K562 (cell line): ENCODE measurements around the gene PREX1. TPM values are rescaled to one million over a fixed set of nuclear protein-coding genes. Genes with fewer than 3 reads are reported as not detected.

ENCODE experiments used
- ATAC-seq: fragments of 200-7000 bp; cut with Tn5 transposase; 3 replicates; pipeline ENCODE4 v1.9.1; 2020; ENCODE audit warnings: moderate library complexity
- BruUV-seq: library from RNA; stranded (reverse); fragments of 400-500 nt; replicated peaks from 2 replicates; lab custom pipeline; 2021; lab: Mats Ljungman, UMichigan
- CTCF ChIA-PET: fragments of 300-600 bp; formaldehyde crosslinking; extraction: SDS; loops from one replicate; lab custom pipeline; 2021; ENCODE audit warnings: low intra/inter-chr PET ratio; lab: Yijun Ruan, JAX
- POLR2A ChIA-PET: fragments of 300-600, 350-650 bp; sonication (Branson Sonifier 250); formaldehyde crosslinking; extraction: SDS; loops from one replicate; lab custom pipeline; 2021; ENCODE audit warnings: antibody characterized with exemption, inconsistent platforms; lab: Yijun Ruan, JAX
- DNase-seq, 4 experiments: peaks; one replicate each; pipeline versions ENCODE4 v3.0.0 to v3.0.0-alpha.2; 2011 to 2018; ENCODE audit warnings: low spot score in 3 of 4, mixed read lengths in 3 of 4; ENCODE audit errors: extremely low read depth in 1 of 4
- FAIRE-seq: peaks from 2 replicates; lab custom pipeline; 2011; peaks lifted over from hg19 to GRCh38; lab: Jason Lieb, UNC
- H2AFZ ChIP-seq: 2 replicates; pipeline ENCODE4 v1.6.0; 2011; ENCODE audit warnings: low read depth, low read length, control low read depth, inconsistent platforms
- H3K27ac ChIP-seq: fragments of 200-600 bp; 3 replicates; pipeline ENCODE4 v1.8.0; 2011; ENCODE audit warnings: low read depth, mild to moderate bottlenecking, control low read depth, inconsistent platforms, low read length, moderate library complexity, mixed read lengths; ENCODE audit errors: extremely low read depth
- H3K27me3 ChIP-seq, 2 experiments: fragments of 300-600 bp in 1 of 2; 2 replicates in 1 of 2; 3 replicates in 1 of 2; pipeline versions ENCODE4 v1.6.0 to v1.8.0; 2011; ENCODE audit warnings: inconsistent platforms in 2 of 2, low read length in 2 of 2, mild to moderate bottlenecking in 1 of 2, mixed read lengths in 1 of 2, moderate library complexity in 1 of 2; ENCODE audit not compliant: control insufficient read depth in 2 of 2, insufficient read depth in 2 of 2
- H3K36me3 ChIP-seq: fragments of 300-600 bp; 3 replicates; pipeline ENCODE4 v1.8.0; 2011; ENCODE audit warnings: mild to moderate bottlenecking, low read length, inconsistent platforms; ENCODE audit not compliant: control insufficient read depth, insufficient read depth
- H3K4me1 ChIP-seq, 2 experiments: fragments of 200-600 bp in 1 of 2; replicated peaks in 1 of 2; 2 replicates in 1 of 2; 3 replicates in 1 of 2; pipeline versions ENCODE4 v1.5.1 to v1.8.0; 2011; ENCODE audit warnings: inconsistent platforms in 2 of 2, low read length in 2 of 2, mild to moderate bottlenecking in 1 of 2, mixed read lengths in 1 of 2, moderate library complexity in 1 of 2; ENCODE audit not compliant: control insufficient read depth in 2 of 2, insufficient read depth in 2 of 2
- H3K4me2 ChIP-seq: 2 replicates; pipeline ENCODE4 v1.6.1; 2011; ENCODE audit warnings: low read length, control low read depth, inconsistent platforms, mixed read lengths; ENCODE audit not compliant: insufficient read depth
- H3K4me3 ChIP-seq: fragments of 200-600 bp; sonication (generic), shearing (Covaris generic); 2 replicates; pipeline ENCODE4 v1.5.1; 2016; ENCODE audit warnings: control low read depth, inconsistent platforms
- H3K79me2 ChIP-seq: fragments of 200-600 bp; 3 replicates; pipeline ENCODE4 v1.8.0; 2011; ENCODE audit warnings: low read length, inconsistent platforms; ENCODE audit not compliant: control insufficient read depth, insufficient read depth
- H3K9ac ChIP-seq, 2 experiments: 2 replicates each; pipeline versions ENCODE4 v1.6.0 to v1.6.1; 2011; ENCODE audit warnings: low read depth in 2 of 2, low read length in 2 of 2, control low read depth in 1 of 2, inconsistent platforms in 1 of 2, mild to moderate bottlenecking in 1 of 2, mixed read lengths in 1 of 2; ENCODE audit not compliant: insufficient read depth in 1 of 2
- H3K9me1 ChIP-seq: one replicate; pipeline ENCODE4 v1.6.0; 2011; ENCODE audit warnings: inconsistent platforms, mild to moderate bottlenecking, low read length, moderate library complexity; ENCODE audit not compliant: control insufficient read depth, insufficient read depth
- H3K9me3 ChIP-seq: replicated peaks from 2 replicates; pipeline ENCODE4 v1.5.1; 2011; ENCODE audit warnings: low read depth, low read length, inconsistent platforms; ENCODE audit not compliant: control insufficient read depth, insufficient read depth
- H4K20me1 ChIP-seq: replicated peaks from 2 replicates; pipeline ENCODE4 v1.6.1; 2011; ENCODE audit warnings: low read length, inconsistent platforms, mixed read lengths; ENCODE audit not compliant: control insufficient read depth, insufficient read depth
- RBM25 ChIP-seq: fragments of 200-400 bp; formaldehyde crosslinking; IDR thresholded peaks from 2 replicates; pipeline ENCODE4 v1.6.1; 2018; ENCODE audit warnings: low read length, low read depth, moderate library complexity; ENCODE audit not compliant: severe bottlenecking
- RNF219 ChIP-seq: fragments of 250-450 bp; sonication (Bioruptor Pico); IDR thresholded peaks from 2 replicates; pipeline ENCODE4 v1.5.0; 2022; ENCODE audit warnings: mild to moderate bottlenecking
- WGBS: fragments of 100-300 bp; shearing (Covaris generic); methylation state at CpG from one replicate; pipeline ENCODE4 v1.1.6; 2016; ENCODE audit warnings: low coverage, mixed read lengths; ENCODE audit not compliant: insufficient coverage; ENCODE audit errors: missing lambda C conversion rate; 5-methylcytosine and 5-hydroxymethylcytosine counted together
- in situ Hi-C: fragments of 300-500 bp; cut with MboI; formaldehyde crosslinking; loops from 4 replicates; pipeline ENCODE4 v1.15.0; 2018; ENCODE audit warnings: inconsistent platforms, mixed read lengths
- intact Hi-C: fragments of 100-400 bp; cut with micrococcal nuclease; formaldehyde crosslinking; loops from 2 replicates; pipeline ENCODE4 v1.14.2; 2022
- polyA plus RNA-seq, 8 experiments: library from polyadenylated mRNA; depleted of rRNA in 4 of 8; stranded (reverse) in 5 of 8; unstranded in 3 of 8; fragments of >200 nt; fragmentation: Nextera tagmentation in 2 of 8; fragmentation: Illumina TruSeq in 1 of 8; extraction: Ambion mirVana in 2 of 8; extraction: Trizol in 1 of 8; gene quantifications; 2 replicates each; pipeline versions ENCODE4 v1.2.1 to v1.2.3, GENCODE V29; 2011 to 2014; ENCODE audit warnings: inconsistent platforms in 1 of 8, missing spikeins in 1 of 8
- total RNA-seq, 7 experiments: library from RNA; depleted of rRNA in 6 of 7; stranded (reverse); fragments of >200 nt in 6 of 7; fragmentation: Illumina TruSeq in 2 of 7; extraction: Trizol in 2 of 7; gene quantifications; 2 replicates each; pipeline versions ENCODE4 v1.2.1 to v1.2.3, GENCODE V29; 2011 to 2021; ENCODE audit warnings: low replicate concordance in 1 of 7

The PREX1 gene
- total and polyA plus RNA-seq, 9 of the 15 experiments (the other 6 are each of a cell fraction or from before 2014, with no cell fraction given) = 0.37 to 10.4 (median 4.8) TPM

DNA sequence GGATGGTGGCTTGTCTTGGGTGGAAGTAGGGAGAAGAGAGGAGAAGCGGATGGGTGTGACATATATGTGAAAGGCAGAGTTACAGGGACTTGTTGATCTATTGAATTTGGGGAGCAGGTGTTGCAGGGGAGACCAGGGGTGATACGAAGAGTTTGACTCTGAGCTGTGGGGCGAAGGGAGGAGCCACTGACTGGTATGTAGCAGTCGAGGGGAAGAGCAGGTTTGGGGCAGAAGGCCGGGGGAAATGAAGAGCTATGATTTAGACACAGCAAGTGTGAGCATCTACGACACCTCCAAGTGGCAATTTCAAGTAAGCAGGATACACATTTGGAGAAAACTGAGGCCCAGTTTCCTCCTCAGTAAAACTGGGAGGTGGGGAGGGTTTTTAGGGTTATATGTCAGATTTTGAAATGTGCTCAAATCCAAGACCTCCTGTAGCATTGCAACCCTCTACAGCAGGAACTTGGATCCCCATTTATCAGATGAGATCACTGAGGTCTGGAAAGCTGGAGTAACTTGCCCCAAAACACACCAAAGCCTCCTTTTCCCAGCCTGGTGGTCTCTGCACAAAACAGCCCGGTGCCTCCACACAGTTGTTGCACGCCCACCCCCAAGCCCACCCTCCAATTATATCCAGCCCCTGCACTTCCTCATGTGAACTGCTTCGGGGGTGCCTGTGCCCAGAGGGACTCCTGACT, 137.8 kb downstream of the PREX1 start:
- H3K36me3 ChIP-seq = no peaks in the 10 kb centered on the region
- WGBS = 54% methylated on average over 9 of the region's 9 CpGs

More for the DNA sequence above, 137.8 kb downstream of the PREX1 start:
- Histone ChIP-seq H3K79me2 (no peaks in the 10 kb centered on the region), H3K27me3 (no peaks in the 10 kb centered on the region; a peak in 1 of 5 replicates), H2AFZ (no peak overlapping the region), H3K4me1 (peaks cover 0 to 18% of the 10 kb centered on the region in 2 experiments; a peak in 4 of 5 replicates), H4K20me1 (no peaks in the 10 kb centered on the region), H3K27ac (no peak overlapping the region), H3K9me1 (no peaks in the 10 kb centered on the region), H3K4me2 (no peak overlapping the region), H3K4me3 (no peak overlapping the region), H3K9me3 (no peaks in the 10 kb centered on the region), H3K9ac (no peak overlapping the region)
- CTCF ChIA-PET = no interaction called here
- intact Hi-C loops = no loop called here
- BruUV-seq = no TSS peak
- in situ Hi-C loops = no loop called here
- POLR2A ChIA-PET = no interaction called here
- ATAC-seq = no peak
- TF ChIP-seq RNF219 (CRISPR knock-in tag) (no peak), RBM25 (peak; percentile 57)
- peak; percentile 19 for FAIRE-seq
- no peak for DNase-seq
